Measurements from ENCODE around the gene ADAMTS17. TPM values are rescaled to one million over a fixed set of nuclear protein-coding genes. Genes with fewer than 3 reads are reported as not detected.

Gene ADAMTS17
- total and polyA plus RNA-seq, 2 experiments from 2014 or later = 0.69 to 3.3 TPM

GRCh38 chr15:100245855-100246254 lies 95.9 kb downstream of the ADAMTS17 start:
- DNase-seq (ENCODE audit: low read depth in 1 of 2, low spot score in 1 of 2) = no peak

GRCh38 chr15:100245487-100245820 lies 96.3 kb downstream of the ADAMTS17 start:
- no peak overlapping the region for H3K27ac ChIP-seq
- no peaks in the 10 kb centered on the region for H3K4me1 ChIP-seq (ENCODE audit: low read depth)
- DNase-seq (ENCODE audit: low read depth in 1 of 2, low spot score in 1 of 2) = peak in 1 of 2 donors; percentile 48
- no peaks in the 10 kb centered on the region for H3K27me3 ChIP-seq
- H3K36me3 ChIP-seq = no peaks in the 10 kb centered on the region
- no peak for TF ChIP-seq CTCF (IDR thresholded peaks at IDR 0.05; ENCODE audit: low read depth, low read length)
- H3K4me3 ChIP-seq = no peak overlapping the region
- no peaks in the 10 kb centered on the region for H3K9me3 ChIP-seq (ENCODE audit: low read depth)

More at GRCh38 chr15:100245855-100246254, 95.9 kb downstream of the ADAMTS17 start:
- Histone ChIP-seq H3K27me3 (no peaks in the 10 kb centered on the region), H3K4me1 (ENCODE audit: low read depth) (no peaks in the 10 kb centered on the region), H3K36me3 (no peaks in the 10 kb centered on the region), H3K4me3 (no peak overlapping the region), H3K27ac (no peak overlapping the region), H3K9me3 (ENCODE audit: low read depth) (no peaks in the 10 kb centered on the region)
- no peak for TF ChIP-seq CTCF (IDR thresholded peaks at IDR 0.05; ENCODE audit: low read depth, low read length)

GRCh38 chr15:100244796-100245486 lies 96.8 kb downstream of the ADAMTS17 start:
- Histone ChIP-seq H3K27me3 (no peaks in the 10 kb centered on the region), H3K4me1 (ENCODE audit: low read depth) (no peaks in the 10 kb centered on the region), H3K36me3 (no peaks in the 10 kb centered on the region), H3K27ac (no peak overlapping the region), H3K9me3 (ENCODE audit: low read depth) (no peaks in the 10 kb centered on the region), H3K4me3 (no peak overlapping the region)
- TF ChIP-seq CTCF (IDR thresholded peaks at IDR 0.05; ENCODE audit: low read depth, low read length) = no peak
- DNase-seq (ENCODE audit: low read depth in 1 of 2, low spot score in 1 of 2) = no peak

GRCh38 chr15:100242989-100243388 lies 98.8 kb downstream of the ADAMTS17 start:
- no peaks in the 10 kb centered on the region for H3K27me3 ChIP-seq
- no peaks in the 10 kb centered on the region for H3K9me3 ChIP-seq (ENCODE audit: low read depth)
- TF ChIP-seq CTCF (IDR thresholded peaks at IDR 0.05; ENCODE audit: low read depth, low read length) = no peak
- no peak for DNase-seq (ENCODE audit: low read depth in 1 of 2, low spot score in 1 of 2)
- H3K27ac ChIP-seq = no peak overlapping the region
- no peaks in the 10 kb centered on the region for H3K4me1 ChIP-seq (ENCODE audit: low read depth)
- H3K4me3 ChIP-seq = no peak overlapping the region
- no peaks in the 10 kb centered on the region for H3K36me3 ChIP-seq

GRCh38 chr15:100241572-100242482 lies 99.9 kb downstream of the ADAMTS17 start:
- no peaks in the 10 kb centered on the region for H3K4me1 ChIP-seq (ENCODE audit: low read depth)
- no peak overlapping the region for H3K4me3 ChIP-seq
- no peaks in the 10 kb centered on the region for H3K27me3 ChIP-seq
- no peak for TF ChIP-seq CTCF (IDR thresholded peaks at IDR 0.05; ENCODE audit: low read depth, low read length)
- no peaks in the 10 kb centered on the region for H3K9me3 ChIP-seq (ENCODE audit: low read depth)
- H3K36me3 ChIP-seq = no peaks in the 10 kb centered on the region
- peak in 1 of 2 donors; percentile 80 for DNase-seq (ENCODE audit: low read depth in 1 of 2, low spot score in 1 of 2)
- no peak overlapping the region for H3K27ac ChIP-seq
